HuH-7 (cell line): ENCODE data around the gene SELE.
A peak's percentile ranks its signal among the peaks of the same experiment; 100 is the strongest.
"Not testable (repeated sequence)": the region's sequence is repeated elsewhere in the genome, so short reads cannot be mapped to it uniquely, and the experiment has no call there.

Experiments
- DNase-seq: peaks from one replicate; pipeline ENCODE4 v3.0.0; 2011; ENCODE audit warnings: low spot score

Gene SELE

GRCh38 chr1:169722779-169723178, 11.1 kb downstream of the SELE start:
- no peak for DNase-seq

GRCh38 chr1:169715100-169715499, 18.8 kb downstream of the SELE start:
- DNase-seq, result not testable (repeated sequence)

- DNase-seq, result not testable (repeated sequence)
These were observed 20.8 kb downstream of the SELE start for GRCh38 chr1:169713090-169713489.

GRCh38 chr1:169712309-169712631, 21.6 kb downstream of the SELE start:
- DNase-seq, result no peak

- peak; percentile 34 for DNase-seq
These were observed 22.2 kb downstream of the SELE start, which contains the start of gene SELL for GRCh38 chr1:169711469-169712308. TSS of gene SELL (minus strand) at chr1:169711620. CDS start at chr1:169711498, 122 bp downstream.

- DNase-seq, result no peak
These were observed 25.2 kb downstream of the SELE start for GRCh38 chr1:169708647-169709046.

GRCh38 chr1:169707912-169708604, 25.8 kb downstream of the SELE start:
- no peak for DNase-seq

GRCh38 chr1:169704797-169705196, 29.1 kb downstream of the SELE start:
- no peak for DNase-seq

GRCh38 chr1:169701261-169702005, 32.4 kb downstream of the SELE start:
- no peak for DNase-seq

GRCh38 chr1:169699707-169700106, 34.2 kb downstream of the SELE start:
- DNase-seq, result no peak

GRCh38 chr1:169698976-169699375, 34.9 kb downstream of the SELE start:
- no peak for DNase-seq

GRCh38 chr1:169697755-169698154, 36.1 kb downstream of the SELE start:
- DNase-seq, result no peak

- DNase-seq, result no peak
These were observed 37.4 kb downstream of the SELE start for GRCh38 chr1:169696273-169697100.

GRCh38 chr1:169694304-169695075, 39.4 kb downstream of the SELE start:
- no peak for DNase-seq

- DNase-seq, result no peak
These were observed 41.0 kb downstream of the SELE start for GRCh38 chr1:169692756-169693460.

GRCh38 chr1:169690489-169690888, 43.4 kb downstream of the SELE start:
- DNase-seq, result no peak

- DNase-seq, result no peak
These were observed 44.5 kb downstream of the SELE start for GRCh38 chr1:169689395-169689794.

GRCh38 chr1:169688377-169688776, 45.5 kb downstream of the SELE start:
- DNase-seq, result not testable (repeated sequence)

- DNase-seq, result no peak
These were observed 50.2 kb downstream of the SELE start for GRCh38 chr1:169683661-169684060.

- not testable (repeated sequence) for DNase-seq
These were observed 50.7 kb downstream of the SELE start for GRCh38 chr1:169683168-169683567.
